GM18907 (cell line): ENCODE measurements around the gene SORCS1.

ENCODE experiments used
- ATAC-seq: cut with Tn5 transposase; IDR thresholded peaks from one replicate; pipeline ENCODE4 v1.9.1; 2021; ENCODE audit warnings: mild to moderate bottlenecking, moderate library complexity; ENCODE audit not compliant: unreplicated experiment

SORCS1 gene

GRCh38 chr10:107118866-107119265 lies 45.6 kb downstream of the SORCS1 start:
- no peak for ATAC-seq

DNA sequence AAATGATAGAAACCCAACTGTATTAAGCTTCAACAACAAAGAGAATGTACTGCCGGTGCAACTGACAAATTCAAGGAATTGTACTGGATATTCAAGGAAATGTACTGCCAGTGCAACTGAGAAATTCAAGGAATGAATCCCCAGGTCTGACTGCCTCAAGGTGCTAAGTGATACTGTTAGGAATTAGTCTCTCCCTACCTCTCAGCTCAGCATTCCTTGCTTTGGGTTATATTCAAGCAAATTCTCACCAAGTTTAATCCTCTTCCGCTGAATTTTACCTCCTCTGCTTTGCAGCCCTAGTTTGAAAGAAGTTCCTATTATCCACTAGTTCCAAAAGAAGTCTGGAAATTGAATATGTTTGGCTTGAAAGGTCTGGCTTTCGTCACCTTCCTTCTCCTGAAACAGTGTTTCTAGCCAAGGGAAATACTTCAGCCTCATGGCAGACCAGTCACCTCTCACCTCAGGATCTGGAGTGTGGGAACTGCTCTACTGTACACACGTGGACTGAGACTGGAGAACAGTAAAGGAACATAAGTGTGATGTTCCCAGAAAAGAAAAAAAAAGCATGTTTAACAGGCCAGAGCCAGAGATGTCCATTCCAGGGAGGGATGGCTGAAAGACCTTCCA lies 60.4 kb downstream of the SORCS1 start:
- no peak for ATAC-seq

GRCh38 chr10:107103174-107104025 lies 61.1 kb downstream of the SORCS1 start:
- ATAC-seq, result no peak

DNA sequence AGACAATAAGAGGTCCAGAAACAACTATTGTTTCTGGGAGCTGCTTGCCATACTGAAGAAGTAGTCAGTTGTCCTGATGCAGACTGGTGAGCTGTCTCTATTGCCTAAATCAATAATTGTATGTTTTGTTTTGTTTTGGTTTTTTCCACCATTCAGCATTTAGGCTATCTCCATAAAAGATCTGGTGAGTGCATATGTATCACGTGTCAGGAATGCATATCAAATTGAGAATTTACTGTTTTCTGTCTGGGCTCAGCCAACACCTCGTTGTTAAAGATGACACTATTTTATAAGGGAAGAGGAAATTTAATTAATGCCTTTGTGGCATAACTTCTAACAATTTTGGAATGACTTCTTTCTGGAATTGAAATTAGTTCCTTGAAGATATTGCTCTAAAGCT lies 66.2 kb downstream of the SORCS1 start:
- no peak for ATAC-seq

DNA sequence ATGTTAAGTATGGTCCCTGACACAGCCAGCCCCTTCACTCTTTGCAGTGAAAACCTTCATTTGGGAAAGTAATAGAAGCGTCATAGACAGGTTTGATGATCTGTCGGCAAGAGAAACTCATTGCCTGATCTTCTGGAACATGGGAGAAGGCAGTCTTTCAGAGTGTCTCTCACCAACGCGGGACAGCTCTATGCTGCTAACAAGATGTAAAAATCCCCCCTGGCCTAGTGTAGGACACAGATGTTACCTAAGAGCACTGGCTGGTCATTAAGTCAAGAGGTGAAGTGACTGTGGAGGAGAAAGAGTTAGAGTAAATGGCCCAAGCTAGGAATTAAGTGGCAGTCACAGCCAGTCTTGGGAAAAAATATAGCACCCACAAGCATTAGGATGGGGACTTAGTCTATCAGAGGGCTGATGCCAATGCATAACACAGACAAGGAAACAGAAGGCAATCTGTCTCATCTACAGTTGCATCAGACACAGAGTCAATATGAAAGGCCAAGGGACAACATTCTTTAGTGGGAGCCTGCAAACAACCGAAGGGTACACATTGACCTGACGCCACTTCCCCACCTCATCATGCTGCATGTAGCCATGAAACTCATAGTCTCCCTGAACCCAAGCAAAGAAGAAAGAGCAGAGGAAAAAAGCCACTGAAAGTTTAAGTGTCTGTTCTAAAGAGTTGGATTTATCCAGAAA lies 69.5 kb downstream of the SORCS1 start:
- no peak for ATAC-seq

- no peak for ATAC-seq
Measured at GRCh38 chr10:107092321-107092720, 72.2 kb downstream of the SORCS1 start.

DNA sequence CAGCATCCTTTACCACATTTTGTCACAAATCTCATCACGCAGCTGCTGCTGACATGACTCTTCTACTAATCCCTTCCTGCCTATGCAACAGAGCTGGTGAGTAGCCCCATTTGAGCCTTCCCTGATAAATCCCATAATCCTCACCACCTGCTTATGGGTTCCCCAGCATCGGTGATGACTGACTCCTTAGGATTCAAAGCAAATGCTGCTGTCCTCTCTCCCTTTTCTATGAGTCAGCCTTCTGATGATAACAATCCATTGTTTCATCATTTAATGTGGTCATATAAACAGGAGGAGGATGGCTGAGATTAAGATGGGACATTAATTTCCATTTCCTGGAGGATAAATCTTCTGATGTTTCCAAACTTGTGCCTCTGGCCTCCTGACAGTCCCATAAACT lies 73.4 kb downstream of the SORCS1 start:
- ATAC-seq, result no peak

- ATAC-seq, result no peak
Measured at GRCh38 chr10:107085665-107086525, 78.6 kb downstream of the SORCS1 start.

DNA sequence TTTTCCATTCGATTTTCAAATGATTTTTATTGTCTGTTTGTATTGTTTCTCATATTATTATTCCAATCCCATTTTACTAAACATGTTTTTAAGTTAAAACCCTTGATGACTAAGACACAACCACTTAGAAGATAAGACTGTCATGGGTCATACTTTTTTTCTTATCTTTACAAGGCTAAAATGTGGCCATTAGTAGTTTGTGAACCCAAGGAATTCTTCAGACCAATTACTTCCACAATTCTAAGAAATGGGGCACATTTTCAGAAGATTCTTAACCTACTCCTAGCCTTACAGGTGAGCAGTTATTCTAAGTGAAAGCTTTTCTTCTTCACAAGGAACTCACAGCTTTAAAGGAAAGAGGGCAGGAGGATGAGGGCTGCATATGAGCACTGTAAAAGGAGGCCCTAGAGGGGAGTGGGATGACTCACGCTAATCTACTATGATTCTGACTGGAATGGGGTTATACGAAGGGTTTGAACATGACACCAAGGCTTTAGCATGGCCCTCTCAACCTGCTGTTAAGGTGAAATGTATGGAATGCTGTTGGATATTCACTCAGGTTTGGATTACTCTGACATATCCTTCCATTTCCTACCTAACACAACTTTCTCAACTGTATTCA lies 81.0 kb downstream of the SORCS1 start:
- no peak for ATAC-seq

- ATAC-seq, result no peak
Measured at GRCh38 chr10:107081644-107082043, 82.9 kb downstream of the SORCS1 start.

DNA sequence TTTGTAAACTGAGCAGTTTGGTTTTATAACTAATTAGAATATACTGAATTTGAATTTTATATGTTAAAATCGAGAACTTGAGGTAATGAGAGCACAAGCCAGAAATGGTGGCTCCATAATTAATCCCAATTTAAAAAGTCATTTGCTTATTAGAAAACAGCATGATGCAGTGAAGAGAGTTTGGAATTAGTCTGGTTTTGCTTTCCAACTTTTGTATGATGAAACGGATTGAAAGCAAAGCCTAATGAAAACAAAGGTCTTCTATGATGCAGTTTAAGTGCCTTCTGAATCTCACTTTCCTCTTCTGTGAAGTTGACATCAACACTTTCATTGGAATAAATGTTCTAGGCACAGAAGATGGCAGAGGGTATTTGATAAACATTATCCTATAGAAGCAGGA lies 89.4 kb downstream of the SORCS1 start:
- no peak for ATAC-seq

DNA sequence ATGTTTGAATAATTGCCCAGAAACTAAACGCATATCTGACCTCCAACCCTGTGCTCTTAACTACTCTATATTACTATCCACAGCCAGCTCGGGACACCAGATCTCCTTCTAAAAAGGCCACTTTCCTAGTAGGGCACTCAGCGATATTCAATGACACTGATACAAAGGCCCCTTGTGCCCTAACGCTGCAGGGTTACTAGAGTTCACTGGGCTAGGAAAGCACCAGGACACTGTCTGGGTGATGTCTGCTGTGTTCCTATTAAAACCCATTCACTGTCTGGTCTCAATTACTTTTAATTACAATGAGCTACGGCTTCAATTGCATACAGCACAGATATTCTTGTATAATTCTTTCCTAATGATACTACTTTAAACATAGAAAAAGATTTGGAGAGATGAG lies 91.7 kb downstream of the SORCS1 start:
- no peak for ATAC-seq

DNA sequence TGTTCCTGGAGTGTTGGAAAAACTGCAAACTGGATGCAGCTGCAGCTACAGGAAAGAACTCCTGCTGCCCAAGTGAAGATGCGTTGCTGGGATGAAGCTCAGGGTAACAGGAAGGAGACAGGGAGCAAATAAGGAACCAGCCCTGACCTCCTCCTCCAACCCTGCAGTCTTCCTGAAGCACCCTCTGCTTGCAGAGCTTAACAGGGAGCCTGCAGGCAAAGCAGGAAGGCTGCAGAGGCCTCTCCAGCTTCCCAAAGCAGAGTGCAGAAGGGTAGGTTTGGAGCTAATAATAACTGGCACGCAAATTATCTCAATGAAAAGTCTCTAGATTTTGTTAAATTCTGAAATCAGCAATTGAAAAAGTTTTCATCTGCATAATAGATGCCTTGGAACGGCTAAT lies 92.5 kb downstream of the SORCS1 start:
- no peak for ATAC-seq

- ATAC-seq, result no peak
Measured at GRCh38 chr10:107071301-107071700, 93.2 kb downstream of the SORCS1 start.

- ATAC-seq, result no peak
Measured at GRCh38 chr10:107067843-107068242, 96.7 kb downstream of the SORCS1 start.

GRCh38 chr10:107064075-107064474 lies 100.4 kb downstream of the SORCS1 start:
- no peak for ATAC-seq

- ATAC-seq, result no peak
Measured at GRCh38 chr10:107059872-107060271, 104.6 kb downstream of the SORCS1 start.

- no peak for ATAC-seq
Measured at GRCh38 chr10:107059068-107059804, 105.3 kb downstream of the SORCS1 start.

DNA sequence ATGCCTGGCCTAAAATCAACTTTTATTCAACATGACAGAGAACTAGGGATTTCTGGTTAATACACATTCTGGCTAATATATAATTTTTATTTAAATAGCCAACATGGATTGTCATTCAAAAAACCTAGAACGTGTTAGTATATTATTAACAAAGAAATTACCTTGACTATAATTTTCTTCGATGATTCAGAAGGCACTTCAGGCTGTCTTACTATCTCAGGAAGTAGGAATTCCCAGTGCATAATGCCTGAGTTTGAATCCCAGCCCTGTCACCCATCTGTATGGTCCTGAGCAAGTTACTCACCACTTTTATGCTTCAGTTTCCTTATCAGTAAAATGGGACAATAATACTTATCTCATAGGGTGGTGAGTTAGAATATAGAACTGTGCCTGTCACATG lies 106.2 kb downstream of the SORCS1 start:
- ATAC-seq, result no peak

DNA sequence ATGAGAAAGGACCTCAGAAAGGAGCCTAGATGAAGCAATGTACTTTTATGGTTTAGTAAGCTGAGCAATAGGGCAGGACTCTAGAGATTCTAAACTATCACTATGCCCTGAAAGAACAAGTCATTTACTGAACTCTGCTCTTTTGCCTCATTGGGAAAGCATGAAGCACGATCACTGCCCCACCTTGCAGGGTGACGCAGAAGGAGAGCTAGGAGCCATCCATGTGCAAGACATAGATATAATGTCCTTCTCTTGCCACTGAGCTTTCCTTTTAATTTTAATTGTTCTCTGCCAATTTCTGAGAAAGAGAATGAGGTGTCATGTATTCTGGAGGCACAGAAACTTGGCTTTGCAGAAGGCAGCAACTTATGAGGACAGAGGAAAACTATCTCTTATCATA lies 108.3 kb downstream of the SORCS1 start:
- ATAC-seq, result no peak
